GM03348 (cell line): Measurements from ENCODE around the gene OSBPL2.

ENCODE experiments used
- DNase-seq: peaks from one replicate; pipeline ENCODE4 v3.0.0; 2012; ENCODE audit warnings: low spot score

OSBPL2 gene

DNA sequence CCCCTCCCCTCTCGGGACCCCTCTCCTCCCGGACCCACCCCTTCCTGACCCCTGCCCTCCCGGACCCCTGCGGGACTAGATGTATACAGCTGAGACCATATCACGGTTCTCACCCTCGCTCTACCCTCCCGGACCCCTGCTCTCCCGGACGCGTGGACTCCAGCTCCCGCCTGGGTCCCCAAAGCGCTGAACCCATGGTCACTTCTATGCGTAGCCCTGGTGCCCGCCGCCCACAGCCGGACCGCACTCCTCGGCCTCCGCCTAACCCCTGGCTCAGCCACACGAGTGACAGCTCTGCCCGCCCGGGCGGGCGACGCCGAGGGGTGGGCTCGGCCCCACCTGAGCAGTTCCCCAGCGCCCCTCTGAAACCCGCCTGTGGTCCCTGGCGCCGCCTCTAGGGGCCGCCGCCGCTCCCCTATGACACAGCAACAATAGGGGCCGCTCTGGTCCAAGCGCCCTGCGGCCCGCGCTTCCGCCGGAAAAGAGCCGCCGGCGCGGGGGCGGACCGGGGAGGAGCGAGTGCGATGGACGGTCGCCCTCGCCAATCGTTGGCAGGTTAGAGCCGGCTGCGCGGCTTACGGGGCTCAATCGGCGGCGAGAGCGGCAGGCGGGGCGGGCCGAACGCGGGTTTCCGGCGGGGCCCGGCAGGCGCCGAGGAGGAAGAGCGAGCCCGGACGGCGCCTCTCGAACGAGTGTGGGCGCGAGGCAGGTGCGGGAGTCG lies 64.2 kb downstream of the OSBPL2 start, which contains the start of gene ADRM1:
Gene ADRM1 (plus strand): TSS at position 657 of the 721 bp plus-strand sequence. CDS start 572 bp downstream, outside the sequence.
- DNase-seq: peak; percentile 100

DNA sequence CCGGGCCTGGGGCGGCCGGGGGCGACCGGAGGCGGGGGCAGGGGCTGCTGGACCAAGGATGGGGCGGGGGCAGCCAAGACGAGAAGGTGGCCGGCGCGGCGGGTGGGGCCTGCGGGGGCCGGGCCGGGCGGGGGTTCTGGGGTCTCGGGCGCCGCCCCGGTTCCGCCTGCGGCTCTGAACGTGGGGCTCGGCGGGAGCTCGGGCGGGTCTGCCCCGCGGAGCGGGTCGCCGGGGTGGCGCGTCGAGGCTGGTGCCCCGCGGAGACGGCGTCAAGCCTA lies 64.7 kb downstream of the OSBPL2 start:
- DNase-seq: no peak

DNA sequence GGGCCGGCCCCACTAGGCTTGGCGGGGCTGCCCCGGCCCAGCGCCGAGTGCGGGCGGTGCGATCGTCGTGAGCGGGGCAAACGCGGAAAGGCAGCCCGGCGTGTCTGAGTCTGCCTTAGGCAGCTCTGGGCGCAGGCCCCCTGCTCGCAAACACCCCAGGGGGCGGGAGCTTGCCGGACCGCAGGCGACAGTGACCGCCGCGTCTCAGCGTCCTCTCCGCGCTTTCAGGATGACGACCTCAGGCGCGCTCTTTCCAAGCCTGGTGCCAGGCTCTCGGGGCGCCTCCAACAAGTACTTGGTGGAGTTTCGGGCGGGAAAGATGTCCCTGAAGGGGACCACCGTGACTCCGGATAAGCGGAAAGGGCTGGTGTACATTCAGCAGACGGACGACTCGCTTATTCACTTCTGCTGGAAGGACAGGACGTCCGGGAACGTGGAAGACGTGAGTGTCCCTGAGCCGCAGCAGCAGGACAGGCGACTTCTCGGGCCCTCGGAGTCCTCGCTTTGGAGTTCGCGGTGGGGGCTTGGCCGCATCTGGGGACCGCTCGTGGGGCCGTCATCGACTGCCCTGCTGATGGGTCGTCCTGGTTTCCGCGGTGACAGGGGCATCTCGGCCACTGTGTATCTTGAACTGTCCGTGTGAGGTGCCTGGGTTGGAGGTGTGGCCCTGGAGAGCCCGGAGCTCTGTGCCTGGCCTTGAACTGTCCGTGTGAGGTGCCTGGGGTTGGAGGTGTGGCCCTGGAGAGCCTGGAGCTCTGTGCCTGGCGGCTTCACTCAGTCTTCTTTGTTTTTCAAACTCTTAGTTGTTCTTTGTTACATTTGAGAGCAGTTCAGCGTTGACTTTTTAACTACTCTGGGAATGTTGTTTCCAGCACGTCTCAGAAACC lies 65.3 kb downstream of the OSBPL2 start:
- DNase-seq: peak; percentile 67

DNA sequence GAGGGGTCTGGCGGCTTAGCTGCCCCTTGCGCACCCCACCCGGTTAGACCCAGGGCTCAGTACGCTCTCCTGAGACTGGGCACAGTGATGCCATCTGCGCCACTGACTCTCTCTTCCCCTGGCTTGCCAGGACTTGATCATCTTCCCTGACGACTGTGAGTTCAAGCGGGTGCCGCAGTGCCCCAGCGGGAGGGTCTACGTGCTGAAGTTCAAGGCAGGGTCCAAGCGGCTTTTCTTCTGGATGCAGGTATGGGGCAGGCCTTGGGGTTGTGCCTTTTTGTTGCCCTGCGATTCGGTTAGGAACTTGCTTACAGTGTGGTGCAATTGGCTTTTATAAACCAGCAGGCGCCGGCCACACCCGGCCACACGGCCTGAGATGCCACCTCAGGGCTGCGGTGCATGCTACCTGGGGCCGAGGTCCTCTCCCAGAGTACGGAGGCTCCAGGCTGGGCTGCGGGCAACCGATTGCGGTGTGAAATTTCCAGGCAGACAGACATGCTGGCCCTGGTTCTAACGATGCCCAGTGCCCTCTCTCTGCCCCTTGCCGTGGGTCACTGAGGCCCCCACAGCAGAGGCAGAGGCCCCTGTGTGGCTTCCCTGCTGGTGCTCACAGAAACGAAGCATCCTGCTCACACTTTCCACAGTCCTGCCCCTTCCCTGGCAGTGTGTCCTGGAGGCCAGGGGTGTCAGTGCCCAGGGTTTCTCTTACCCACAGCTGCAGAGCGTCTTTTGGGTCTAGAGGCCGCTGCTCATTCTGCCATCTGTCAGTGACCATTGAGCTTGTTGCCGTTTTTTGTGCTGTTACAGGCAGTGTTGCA lies 66.2 kb downstream of the OSBPL2 start:
- DNase-seq: no peak

DNA sequence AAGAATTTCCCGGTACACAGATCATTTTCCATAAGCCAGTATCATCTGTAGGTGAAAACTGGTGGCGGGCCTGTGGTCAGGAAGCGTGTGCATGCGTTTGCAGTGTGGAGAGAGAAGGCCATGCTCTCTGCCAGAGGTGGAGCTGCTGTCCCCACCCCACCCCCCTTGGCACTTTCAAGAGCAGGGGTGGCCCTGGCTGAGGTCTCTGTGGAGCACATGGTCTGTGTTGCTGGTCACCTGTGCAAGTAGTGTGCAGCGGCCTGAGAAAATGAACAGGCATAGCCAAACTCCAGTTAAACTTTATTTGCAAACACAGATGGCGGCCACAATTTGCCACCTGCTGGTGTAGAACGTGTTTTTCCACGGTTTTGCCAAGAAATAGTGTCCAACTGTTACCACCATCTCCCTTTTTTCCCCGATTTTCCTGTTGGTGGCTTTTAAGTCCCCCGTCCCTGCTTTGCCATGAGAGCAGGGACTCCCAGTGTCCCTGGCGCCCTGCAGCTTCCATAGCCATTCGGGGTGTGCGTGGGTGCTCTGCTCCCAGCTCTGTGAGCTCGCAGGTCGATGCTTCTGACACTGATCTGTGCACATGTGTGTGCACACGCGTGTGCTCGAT lies 66.9 kb downstream of the OSBPL2 start:
- DNase-seq: no peak

DNA sequence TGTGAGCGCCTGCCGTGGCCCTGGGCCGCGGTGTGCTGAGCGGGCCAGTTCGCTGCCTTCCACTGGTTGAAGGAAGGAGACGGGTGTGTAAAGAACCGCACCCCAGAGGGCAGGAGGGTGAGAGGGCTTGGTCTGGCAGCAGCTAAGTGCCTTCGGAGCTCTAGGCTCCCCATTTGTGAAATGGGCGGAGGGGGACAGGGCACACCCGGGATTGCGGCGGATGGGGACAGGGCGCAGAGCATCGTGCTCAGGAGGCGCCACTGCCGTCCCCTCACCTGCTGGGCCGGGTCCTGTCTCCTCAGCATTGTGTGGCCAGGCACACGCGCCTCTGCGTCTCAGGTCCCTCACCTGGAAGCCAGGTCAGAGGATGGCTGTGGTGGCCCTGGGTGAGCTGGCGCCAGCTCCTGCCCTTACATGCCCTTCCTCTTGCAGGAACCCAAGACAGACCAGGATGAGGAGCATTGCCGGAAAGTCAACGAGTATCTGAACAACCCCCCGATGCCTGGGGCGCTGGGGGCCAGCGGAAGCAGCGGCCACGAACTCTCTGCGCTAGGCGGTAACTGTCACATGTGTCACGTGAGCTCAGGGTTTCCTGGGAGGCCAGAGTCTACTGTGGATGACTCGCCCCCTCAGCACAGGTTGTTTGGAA lies 67.6 kb downstream of the OSBPL2 start:
- DNase-seq: no peak

DNA sequence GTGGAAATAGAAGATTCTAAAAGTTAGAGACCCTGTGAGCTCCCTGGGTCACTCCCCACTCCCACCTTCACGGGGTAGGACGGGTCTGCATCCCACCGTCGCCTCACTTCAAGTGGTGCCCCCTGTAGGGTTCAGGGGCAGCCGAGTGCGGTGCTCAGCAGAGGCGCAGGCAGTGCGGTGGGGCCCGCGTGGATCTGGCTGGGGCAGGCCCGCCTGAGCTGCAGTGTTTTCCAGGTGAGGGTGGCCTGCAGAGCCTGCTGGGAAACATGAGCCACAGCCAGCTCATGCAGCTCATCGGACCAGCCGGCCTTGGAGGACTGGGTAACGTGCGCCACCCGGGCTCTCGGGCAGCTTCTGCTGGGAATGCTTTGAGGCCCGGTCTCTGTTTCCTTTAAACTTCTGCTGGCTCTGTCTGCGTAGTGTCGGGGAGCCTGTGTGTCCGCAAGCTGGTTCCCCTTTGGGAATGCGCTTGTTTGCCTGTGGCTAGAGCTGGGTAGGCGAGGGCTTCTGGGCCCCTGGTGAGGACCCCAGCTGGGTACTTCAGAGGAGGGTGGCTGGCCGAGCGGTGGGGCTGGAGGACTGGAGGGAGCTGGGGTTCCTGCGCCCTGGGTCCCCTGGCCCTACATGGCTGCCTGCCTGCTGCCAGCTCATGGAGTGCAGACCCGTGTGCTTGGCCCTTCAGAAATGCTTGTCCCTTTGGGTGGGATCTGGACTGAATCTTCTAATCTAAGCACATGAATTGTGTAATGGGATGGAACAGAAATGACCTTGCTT lies 68.3 kb downstream of the OSBPL2 start:
- no peak for DNase-seq

DNA sequence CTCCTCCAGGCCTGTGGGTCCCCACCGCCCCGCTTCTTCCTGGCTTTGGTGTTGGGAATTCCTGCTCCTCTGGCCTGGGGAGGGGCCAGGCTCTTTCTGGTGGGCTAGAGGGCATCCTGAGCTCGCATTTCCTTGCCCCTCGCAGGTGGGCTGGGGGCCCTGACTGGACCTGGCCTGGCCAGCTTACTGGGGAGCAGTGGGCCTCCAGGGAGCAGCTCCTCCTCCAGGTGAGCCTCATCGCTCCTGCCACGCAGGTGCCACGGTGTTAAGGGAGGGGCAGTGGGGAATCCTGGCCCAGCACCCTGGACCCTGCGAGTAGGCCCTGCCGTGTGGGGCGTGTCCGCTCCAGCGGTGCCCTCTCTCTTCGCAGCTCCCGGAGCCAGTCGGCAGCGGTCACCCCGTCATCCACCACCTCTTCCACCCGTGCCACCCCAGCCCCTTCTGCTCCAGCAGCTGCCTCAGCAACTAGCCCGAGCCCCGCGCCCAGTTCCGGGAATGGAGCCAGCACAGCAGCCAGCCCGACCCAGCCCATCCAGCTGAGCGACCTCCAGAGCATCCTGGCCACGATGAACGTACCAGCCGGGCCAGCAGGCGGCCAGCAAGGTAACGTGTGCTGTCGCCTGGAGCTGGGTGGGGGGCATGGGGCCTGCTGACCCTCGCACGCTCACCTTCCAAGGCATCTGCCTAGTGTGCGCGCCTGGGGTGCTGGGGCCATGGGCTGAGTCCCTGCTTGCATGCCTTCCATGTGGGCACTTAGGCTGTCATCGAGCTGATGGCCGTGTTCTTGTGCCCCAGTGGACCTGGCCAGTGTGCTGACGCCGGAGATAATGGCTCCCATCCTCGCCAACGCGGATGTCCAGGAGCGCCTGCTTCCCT lies 69.1 kb downstream of the OSBPL2 start:
- DNase-seq: no peak

DNA sequence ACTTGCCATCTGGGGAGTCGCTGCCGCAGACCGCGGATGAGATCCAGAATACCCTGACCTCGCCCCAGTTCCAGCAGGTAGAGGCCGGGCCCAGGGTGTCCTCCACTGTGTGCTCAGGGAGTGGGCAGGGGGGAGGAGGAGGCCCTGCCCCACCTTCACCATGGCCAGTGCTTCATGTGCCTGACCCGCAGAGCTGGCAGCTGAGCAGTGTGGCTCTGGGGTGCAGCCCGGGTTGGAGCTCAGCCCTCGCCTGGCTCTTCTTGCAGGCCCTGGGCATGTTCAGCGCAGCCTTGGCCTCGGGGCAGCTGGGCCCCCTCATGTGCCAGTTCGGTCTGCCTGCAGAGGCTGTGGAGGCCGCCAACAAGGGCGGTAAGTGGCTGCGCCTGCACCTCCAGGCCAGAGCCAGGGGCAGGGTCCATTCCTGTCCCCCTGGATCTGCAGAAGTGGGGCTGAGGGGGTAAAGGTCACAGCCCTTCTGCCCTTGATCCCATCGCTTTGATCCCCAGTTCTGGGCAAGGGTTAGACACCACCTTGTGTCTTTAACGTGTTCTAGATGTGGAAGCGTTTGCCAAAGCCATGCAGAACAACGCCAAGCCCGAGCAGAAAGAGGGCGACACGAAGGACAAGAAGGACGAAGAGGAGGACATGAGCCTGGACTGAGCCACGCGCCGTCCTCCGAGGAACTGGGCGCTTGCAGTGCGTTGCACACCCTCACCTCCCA lies 69.9 kb downstream of the OSBPL2 start:
- no peak for DNase-seq

DNA sequence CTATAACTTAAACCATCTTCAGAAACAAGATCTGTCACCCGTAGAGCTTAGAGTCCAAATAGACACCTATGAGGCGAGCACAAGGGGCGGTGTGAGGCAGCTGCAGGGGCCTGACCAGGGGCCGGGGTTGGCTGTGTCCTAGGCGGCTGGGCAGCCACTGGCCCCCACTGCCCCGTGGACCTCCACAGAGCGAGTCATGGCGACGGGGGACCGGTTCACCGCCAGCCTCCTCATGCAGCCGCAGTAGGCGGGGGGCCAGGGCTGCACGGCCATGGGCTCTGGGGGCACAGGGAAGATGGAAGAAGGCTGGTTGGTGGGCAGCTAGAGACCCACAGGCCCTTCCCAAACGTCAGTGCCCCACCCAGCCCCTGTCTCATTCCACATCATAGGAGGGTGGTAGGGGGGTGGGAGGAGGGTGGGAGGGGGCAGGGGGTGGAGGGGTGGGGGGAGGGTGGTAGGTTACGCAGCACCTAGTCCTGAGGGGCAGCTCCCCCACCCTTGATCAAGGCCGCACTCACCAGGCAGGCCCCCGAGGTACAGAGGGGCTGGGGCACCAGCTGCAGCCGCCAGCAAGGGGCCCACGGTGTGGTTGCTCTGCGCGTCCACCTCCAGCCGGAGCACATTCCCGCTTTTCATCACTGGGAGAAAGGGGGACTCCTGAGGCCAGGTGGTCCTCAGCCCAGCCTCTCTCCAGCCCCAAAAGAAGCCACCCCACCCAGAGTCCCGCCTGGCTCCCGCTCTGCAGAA lies 71.0 kb downstream of the OSBPL2 start:
- DNase-seq: no peak

DNA sequence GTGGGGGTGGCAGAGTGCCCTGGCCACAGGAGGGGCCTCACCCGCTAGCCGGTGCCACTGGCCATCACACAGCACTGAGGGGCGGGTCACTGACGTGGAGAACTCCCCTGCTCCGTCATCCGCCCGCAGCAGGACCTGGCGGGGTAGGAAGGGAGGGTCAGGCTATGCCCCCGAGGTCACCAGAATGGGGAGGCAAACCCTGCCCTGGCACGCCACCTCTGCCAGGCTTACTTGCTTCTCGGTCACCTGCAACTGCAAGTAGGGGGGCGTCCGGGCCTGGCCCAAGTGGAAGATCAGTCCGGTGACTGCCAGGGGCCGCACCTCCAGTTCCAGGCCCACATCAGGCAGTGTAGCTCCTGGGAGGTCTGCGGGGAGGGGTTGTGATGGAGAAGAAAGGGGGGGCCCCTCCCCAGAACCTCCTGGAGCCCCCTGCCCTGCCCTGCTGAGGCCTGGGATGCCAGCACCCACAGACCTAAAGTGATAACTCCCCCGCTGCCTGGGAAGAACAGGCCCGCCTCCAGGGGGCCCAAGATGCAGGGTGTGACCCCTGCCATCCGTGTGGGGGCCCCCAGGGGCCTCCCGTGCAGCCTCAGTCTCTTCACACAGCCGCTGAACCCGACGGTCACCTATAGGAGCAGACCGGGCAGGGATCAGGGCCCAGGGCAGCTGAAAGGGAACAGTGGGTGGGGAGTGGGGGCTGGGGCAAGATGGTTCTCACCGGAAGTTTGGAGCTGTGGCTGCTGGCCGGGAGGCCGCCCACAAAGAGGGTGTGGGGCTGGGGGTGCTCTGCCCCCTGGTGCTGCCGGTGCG lies 71.8 kb downstream of the OSBPL2 start:
- no peak for DNase-seq

DNA sequence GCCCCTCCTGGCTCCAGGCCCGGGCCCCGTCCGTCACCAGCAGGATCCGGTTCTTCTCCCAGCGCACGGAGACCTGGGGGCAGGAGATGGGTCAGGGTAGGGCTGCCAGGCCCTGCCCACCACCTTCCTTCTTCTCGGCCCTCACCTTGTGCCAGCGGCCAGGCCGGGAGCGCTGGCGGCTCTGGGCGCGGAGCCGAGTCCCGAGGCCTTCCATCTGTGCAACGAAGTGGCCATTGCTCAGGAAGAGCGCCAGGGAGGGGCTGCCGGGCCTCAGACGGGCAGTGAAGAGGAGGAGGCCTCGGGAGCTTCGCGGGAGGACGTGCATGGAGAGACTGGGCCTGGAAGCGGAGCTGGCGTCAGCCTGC lies 72.4 kb downstream of the OSBPL2 start:
- DNase-seq: no peak

DNA sequence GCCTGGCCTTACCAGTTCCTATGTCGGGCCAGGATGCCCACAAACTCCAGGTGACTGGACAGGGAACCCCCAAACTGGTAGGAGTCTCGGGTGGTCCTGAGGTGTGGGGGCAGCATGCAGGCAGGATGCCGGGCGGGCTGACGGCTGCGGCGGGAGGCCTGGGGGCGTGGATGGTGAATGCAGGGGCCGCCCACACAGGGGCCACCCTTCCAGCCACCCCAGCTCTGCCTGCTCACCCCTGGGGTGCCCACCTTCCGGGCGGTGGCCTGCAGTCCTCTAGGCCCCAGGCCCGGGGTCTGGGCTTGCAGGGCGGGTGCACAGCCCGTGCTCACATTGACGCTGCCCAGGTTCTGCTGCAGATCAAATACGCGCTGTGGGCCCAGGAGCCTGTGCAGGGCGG lies 72.8 kb downstream of the OSBPL2 start:
- DNase-seq: no peak

DNA sequence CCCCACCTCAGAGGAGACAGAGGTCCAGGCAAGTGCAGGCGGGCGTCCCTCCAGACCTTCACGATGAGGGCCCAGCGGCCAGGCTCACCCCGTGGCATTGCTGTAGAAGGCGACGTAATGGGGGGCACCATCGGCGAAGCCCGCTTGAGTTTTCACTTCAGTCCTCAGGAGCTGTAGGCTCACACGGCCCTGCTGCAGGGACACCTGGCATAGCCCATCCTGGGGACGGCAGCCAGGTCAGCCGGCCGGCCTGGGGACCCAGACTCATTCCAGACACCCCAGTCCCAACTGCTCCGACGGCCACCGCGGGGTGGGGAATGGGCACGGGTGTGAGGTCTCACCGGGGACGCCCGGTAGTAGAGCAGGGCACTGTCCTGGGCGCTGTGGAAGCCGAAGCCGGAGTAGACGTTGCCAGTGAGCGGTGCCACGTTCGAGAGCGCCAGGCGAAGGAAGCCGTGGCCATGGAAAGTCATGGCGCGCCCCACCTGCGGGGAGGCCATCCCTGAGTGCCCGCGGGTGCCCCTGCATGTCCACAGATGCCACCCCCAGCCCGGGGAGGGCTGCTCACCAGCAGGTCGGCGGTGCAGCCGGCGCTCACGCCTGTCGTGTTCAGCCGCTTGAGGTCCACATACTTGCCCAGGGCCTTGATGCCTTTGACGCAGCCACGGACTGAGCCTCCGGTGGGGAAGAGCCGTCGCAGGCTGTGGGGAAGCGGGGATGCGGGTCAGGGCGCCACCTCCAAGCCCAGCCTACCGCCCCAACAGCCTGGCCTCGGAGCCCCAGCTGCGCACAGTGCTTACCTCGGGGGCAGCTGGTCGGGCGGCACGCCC lies 73.7 kb downstream of the OSBPL2 start:
- DNase-seq: no peak

DNA sequence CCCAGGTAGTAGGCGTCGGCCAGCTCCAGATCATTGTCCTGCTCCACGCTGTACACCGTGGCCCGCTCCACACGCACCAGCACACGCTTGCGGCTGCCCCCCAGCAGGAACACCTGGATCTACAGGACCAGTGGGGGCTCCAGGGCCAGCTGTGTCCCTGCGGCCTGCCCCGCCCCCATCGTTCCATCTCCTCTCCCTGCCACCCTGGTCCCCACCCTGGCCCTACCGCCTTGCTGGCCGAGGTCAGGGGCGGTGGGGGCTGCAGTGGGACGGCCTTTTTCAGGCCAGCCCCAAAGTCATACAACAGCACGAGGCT lies 74.3 kb downstream of the OSBPL2 start:
- no peak for DNase-seq

DNA sequence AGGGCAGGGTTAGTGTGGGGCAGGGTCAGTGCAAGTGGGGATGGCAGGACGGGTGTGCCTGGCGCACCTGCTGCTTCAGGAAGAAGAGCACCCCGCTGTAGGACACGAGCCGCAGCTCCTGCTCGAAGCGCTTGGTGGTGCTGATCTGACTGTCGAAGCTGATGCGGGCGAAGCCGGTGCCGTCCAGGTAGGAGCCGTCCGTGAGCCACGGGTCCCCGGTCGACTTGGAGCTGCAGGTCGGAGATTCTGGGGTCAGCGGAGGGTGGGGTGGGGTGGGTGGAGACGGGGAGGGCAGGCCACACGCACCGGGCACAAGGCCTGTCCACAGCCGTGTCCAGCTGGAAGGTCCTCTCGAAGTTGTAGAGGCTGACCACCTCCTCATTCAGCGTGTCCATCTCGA lies 74.7 kb downstream of the OSBPL2 start:
- DNase-seq: no peak
